Measurements from ENCODE around the gene CCDC3. TPM values are rescaled to one million over a fixed set of nuclear protein-coding genes. Genes with fewer than 3 reads are reported as not detected.

The CCDC3 gene
- total RNA-seq, 1 donor from 2014 or later: 0.40 TPM

DNA sequence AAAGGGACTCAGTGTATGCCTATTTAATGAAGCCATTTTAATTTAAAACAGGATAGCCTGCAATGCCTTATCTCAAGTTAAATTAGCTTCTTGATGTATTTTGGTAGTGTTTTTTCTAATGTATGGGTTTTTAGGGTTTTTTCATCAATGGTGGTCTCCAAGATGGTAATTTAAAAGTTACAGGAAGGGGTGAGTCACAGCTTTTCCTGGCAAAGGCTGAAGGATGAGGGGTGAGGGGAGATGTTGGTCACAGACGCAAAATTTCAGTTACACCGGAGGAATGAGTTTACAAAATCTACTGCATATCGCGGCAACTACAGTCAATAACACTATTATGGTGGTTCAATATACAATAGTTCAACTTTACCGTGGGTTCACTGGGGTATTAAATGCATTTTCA, 31.6 kb downstream of the CCDC3 start:
- no peak for DNase-seq (ENCODE audit: low read depth)
- no peak overlapping the region for H3K4me3 ChIP-seq (ENCODE audit: low read depth, low read length)
- TF ChIP-seq, protein P1, sequence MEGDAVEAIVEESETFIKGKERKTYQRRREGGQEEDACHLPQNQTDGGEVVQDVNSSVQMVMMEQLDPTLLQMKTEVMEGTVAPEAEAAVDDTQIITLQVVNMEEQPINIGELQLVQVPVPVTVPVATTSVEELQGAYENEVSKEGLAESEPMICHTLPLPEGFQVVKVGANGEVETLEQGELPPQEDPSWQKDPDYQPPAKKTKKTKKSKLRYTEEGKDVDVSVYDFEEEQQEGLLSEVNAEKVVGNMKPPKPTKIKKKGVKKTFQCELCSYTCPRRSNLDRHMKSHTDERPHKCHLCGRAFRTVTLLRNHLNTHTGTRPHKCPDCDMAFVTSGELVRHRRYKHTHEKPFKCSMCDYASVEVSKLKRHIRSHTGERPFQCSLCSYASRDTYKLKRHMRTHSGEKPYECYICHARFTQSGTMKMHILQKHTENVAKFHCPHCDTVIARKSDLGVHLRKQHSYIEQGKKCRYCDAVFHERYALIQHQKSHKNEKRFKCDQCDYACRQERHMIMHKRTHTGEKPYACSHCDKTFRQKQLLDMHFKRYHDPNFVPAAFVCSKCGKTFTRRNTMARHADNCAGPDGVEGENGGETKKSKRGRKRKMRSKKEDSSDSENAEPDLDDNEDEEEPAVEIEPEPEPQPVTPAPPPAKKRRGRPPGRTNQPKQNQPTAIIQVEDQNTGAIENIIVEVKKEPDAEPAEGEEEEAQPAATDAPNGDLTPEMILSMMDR (conservative IDR thresholded peaks at IDR 0.05; ENCODE audit: low read depth, low read length): no peak

DNA sequence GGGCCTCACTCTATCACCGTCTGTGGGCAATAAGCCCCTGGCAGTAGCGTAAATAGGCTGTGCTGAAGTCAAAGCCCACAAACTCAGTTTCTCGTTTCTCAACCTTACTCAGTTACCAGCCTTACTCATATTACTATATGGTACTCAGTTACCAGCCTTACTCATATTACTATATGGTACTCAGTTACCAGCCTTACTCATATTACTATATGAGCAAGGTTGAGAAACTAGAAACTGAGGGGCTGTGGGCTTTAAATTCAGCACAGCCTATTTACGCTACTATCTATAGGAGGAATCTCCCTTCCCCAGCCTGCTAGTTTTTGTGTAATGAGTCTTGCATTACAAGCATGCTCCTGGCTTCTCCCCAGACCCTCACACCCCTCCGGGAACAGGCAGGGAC, 35.4 kb downstream of the CCDC3 start:
- no peak overlapping the region for H3K4me3 ChIP-seq (ENCODE audit: low read depth, low read length)
- no peak for DNase-seq (ENCODE audit: low read depth)
- TF ChIP-seq, protein P1 (conservative IDR thresholded peaks at IDR 0.05; ENCODE audit: low read depth, low read length): no peak

DNA sequence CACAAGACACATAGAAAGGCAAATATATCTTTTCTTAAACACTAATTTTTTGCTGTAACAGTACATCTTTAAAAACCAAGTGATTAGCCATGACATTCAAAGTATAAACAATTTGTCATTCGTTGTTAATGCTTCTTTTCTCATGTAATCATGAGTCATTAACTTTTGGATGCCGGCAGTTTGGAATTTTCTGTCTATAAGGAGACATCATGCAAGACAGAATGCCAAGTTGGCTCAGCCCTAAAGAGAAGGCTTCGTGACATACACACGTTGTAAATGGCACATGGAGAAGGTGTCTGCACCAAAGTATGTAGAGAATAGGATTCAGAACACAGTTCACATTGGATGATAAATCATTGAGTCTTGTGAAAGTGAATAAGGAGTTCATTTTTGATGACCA, 35.9 kb downstream of the CCDC3 start:
- TF ChIP-seq, protein P1 (conservative IDR thresholded peaks at IDR 0.05; ENCODE audit: low read depth, low read length): no peak
- DNase-seq (ENCODE audit: low read depth): no peak
- no peak overlapping the region for H3K4me3 ChIP-seq (ENCODE audit: low read depth, low read length)

DNA sequence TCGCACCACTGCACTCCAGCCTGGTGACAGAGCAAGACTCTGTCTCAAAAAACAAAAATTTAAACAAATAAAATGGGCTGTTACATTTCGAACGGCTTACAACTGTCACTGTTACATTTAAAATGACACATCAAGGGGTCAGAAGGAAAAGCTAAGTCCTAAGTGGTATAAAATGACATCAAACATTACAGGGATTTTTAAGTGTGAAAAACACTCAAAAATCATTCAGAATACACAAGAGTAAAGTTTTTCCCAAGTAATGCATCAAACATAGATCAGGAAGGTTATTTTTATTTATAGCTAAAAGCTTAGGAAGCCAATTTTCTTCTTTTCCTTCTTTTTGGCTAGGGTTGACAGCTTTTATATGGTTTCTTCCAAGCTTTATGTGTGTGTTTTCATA, 39.0 kb downstream of the CCDC3 start:
- no peak overlapping the region for H3K4me3 ChIP-seq (ENCODE audit: low read depth, low read length)
- no peak for DNase-seq (ENCODE audit: low read depth)
- TF ChIP-seq, protein P1 (conservative IDR thresholded peaks at IDR 0.05; ENCODE audit: low read depth, low read length): no peak

DNA sequence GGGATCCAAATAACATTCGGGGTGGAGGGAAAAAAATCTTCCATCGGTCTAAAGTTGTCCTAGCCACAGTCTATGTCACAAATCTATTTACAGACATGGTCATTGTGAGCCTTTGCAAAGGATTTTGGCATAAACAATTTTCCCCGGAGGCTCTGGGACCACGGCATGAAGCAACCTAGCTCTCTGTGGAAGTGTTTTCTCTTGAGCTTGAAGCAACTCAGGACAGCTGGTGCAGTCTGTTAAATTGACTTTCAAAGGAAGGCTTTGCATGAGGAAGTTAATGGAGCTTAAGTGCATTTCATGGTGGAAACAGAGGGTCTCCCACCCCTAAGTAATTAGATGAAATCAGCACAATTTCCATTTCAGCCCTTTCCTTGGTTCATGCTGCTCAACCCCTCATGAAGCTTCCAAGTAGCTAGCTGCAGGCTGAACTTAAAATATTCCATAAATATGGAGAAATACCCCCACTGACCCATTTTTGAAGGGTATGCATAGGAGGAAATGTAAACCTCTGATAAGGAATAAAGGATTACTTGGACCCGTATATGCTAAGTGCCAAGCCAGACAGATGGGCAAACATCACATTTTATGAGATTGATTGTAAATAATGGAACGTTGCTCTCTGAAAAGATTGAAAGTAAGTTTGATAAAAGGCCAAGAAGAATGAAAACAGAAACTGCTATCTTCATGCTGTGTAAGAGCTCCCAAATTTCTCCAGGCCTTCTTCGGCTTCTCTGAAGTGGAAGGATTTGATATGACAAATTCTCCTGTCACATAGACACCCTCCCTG, 39.9 kb downstream of the CCDC3 start:
- no peak for DNase-seq (ENCODE audit: low read depth)
- H3K4me3 ChIP-seq (ENCODE audit: low read depth, low read length): no peak overlapping the region
- TF ChIP-seq, protein P1 (conservative IDR thresholded peaks at IDR 0.05; ENCODE audit: low read depth, low read length): no peak

DNA sequence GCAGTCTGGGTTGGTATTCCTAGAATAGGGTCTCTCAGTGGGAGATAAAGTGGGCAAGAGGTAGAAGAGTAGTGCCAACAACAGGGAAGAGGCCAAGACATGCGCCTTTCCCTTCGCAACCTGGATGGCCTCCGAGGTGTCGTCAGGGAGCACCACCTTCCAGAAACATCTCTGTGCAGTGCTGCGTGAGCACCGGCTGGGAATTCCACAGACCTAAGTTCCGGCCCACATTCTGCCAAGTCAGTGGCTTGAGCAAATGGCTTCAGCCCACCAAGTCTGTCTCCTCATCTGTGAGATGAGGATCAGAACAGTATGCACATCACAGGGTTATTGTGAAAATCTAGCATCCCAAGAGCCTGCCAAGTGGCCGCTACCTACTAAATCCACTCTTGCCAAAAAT, 40.6 kb downstream of the CCDC3 start:
- H3K4me3 ChIP-seq (ENCODE audit: low read depth, low read length): no peak overlapping the region
- TF ChIP-seq, protein P1 (conservative IDR thresholded peaks at IDR 0.05; ENCODE audit: low read depth, low read length): no peak
- DNase-seq (ENCODE audit: low read depth): no peak

DNA sequence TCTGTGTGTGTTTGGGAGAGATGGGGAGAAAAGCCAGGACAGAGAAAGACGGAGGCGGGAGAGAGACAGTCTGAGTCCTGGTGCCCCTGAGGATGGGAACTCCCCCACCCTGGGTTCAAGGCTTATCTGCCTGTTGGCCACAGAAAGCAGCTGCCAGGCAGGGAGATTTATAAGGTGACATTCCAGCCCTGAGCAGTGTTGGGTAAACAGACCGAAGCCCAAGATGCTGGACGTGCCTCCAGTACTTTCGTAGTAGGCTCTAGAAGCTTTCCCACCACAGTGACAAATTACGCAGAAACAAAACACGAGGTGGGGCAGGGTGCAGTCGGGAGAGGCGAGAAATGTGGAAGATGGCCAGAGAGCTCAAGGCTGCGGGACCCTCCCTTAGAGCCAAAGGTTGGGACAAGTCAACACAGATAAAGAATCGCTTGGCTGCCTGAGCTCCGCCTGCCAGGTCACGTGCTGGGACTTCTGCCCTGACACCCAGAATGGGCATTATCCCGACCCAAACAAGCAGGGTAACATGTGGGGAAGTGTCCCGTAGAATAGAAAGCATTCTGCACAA, 41.1 kb downstream of the CCDC3 start:
- TF ChIP-seq, protein P1 (conservative IDR thresholded peaks at IDR 0.05; ENCODE audit: low read depth, low read length): no peak
- H3K4me3 ChIP-seq (ENCODE audit: low read depth, low read length): no peak overlapping the region
- no peak for DNase-seq (ENCODE audit: low read depth)
